HG02763 (cell line): ENCODE measurements around the gene AMPD3.

Experiments used
- ATAC-seq: cut with Tn5 transposase; IDR thresholded peaks from one replicate; pipeline ENCODE4 v1.9.1; 2021; ENCODE audit warnings: mild to moderate bottlenecking, moderate library complexity; ENCODE audit not compliant: unreplicated experiment

AMPD3 gene

GRCh38 chr11:10454878-10455631, at the start of gene AMPD3:
Gene AMPD3 (plus strand): TSS chr11:10455264. CDS start chr11:10461520, 6,256 bp downstream.
- ATAC-seq = no peak

DNA sequence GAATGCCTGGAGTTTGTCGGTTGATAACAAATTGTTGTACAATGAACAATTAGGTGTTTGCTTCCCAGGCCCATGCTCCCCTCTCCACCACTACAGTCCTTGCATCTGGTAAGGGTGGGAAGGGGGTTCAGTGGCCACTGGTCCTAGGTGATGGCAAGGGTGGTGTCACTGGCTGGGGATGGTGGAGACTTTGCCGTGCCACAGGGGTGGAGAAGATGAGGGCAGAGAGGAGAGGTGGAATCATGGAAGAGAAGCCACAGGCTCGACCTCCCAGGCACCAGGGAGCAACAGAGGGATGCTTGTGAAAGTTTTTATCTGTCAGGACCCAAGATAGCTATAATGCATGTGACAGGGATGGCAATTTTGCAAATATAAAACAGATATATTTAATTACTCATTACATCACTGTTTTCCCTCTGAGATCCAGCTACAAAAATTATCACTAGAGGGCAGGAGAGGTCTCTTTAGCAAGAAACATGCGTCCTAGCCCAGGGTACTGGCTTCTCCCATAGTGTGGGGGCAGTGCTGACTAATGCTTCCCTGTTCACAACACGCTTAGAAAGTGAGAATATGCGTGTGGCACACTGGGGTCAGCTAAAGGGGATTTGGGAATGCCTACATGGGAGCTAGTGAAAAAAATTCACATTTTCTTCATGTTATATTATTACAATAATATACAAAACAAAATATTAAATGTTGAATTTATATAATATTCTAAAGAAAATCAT, 49.0 kb upstream of the AMPD3 start:
- ATAC-seq = no peak

DNA sequence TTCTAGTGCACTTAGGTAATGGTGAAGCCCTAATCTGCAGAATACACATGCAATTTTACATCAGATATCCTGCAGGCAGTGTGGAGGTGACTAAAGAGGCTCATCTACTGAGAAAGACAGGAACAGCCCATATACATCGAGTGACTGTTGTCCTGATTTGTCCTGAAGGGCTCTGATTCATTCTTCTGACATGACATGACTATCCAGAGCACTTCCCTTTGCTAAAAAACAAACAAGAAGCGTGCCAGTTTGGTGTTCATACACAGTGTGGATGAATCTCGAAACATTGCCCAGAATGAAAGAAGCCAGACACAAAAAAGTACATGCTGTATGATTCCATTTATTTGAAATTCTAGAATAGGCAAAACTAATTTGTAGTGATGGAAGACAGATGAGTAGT, 48.0 kb upstream of the AMPD3 start:
- no peak for ATAC-seq

DNA sequence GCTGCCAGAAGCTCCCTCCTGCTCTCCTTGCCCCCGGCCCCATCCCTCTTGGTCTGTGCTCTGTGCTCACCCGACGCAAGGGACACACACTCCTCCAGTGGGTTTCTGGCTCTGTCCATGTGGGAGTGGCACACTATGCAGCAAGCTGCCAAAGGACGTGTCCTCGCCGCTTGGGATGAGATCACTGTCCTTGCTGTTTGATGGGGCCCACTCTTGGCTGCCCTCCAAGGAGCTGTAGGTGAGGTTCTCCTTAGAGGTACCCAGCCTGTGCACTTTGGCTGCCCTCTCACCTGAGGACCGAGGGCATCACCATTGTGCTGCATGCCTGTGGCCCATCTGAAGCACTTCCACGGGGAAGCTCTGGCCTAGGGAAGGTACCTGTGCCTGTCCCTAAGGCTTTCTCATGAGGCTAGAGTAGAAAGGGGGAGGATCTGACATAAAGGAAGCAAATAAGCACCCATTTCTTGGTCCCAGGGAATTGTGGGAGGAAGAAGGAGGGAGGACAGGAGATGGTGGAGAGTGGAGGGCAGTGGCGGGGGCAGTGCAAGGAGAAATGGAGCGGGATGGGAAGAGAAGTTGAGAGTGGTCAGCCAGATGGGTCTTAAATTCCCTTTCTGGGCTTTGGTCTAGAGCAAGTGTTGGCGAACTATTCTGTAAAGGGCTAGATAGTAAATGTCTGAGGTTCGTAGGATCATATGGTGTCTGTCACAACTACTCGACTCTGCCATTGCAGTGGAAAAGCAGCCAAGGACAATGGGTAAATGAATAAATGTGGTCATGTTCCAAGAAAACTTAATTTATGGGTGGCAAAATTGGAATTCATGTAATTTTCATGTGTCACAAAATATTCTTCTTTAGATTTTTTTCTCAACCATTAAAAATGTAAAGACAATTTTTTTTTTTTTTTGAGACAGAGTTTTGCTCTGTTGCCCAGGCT, 47.0 kb upstream of the AMPD3 start:
- no peak for ATAC-seq

DNA sequence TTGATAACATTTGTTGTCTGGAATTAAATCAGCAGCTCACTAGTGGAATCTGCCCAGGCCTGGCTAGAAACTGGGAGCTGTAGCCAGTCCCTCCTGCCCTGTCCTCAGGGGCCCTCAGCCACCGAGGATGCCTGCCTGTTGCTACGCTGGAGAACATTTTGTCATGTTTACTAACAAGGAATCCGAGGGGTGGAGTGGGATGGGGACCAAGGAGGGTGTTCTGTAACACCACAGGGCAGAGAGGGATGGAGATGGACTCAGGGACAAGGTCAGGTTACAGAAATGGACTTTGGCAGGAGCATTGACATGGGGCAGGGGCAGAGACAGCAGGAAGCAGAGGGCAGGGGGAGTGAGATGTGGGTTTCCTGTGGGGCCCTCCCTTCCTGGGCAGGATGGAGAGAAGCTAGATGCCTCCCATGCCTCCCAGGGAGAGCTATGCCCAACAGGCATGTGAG, 45.8 kb upstream of the AMPD3 start:
- no peak for ATAC-seq

DNA sequence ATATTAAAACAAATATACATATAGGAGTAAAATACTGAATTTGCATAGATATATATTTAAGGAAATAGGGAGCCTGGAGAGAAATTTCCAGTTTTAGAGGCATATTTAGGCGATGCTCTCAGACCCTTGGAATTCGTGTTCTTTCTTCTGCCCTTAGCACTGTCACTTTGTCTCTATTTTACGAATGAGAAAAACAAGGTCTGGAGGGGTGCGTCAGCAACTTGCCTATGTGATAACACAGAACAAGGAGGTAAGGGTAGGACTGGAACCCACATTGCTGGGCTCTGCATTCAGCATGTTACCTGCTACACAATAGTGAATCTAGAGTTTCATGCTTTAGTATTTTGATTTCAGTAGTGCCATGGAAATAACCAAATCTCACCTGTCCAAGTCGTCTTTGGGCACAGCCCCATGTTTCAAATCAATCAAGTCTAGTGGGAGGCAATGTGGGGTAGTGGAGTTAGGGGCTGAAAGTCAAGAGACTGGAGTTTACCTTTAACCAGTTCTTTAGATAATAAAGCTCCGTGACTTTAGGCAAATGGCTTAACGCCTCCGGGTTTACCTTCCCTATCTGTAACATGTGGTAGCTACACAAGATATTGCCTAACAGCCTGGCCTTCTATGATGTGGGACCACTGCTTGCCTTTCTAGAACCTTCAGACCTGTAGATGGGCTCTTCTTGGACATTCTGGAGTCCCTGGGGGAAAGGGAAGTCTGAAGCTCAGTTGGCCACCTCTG, 44.8 kb upstream of the AMPD3 start:
- no peak for ATAC-seq

DNA sequence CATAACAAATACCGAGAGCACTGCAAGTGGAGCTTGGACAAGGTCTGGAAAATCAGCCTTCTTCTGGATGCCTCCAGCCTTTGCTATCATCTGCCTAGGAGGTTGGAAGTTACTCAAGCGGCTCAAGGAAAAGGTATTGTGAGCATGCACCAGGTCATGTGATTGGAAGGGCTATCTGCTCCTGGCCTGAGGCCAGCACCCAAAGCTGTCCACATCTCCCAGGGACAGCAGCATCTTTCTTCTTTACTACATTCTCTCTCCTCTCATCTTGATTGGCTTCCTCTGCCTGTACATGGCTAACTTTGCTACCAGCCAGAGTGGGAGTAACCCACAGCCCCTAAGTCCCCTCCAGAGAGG, 44.2 kb upstream of the AMPD3 start:
- no peak for ATAC-seq

DNA sequence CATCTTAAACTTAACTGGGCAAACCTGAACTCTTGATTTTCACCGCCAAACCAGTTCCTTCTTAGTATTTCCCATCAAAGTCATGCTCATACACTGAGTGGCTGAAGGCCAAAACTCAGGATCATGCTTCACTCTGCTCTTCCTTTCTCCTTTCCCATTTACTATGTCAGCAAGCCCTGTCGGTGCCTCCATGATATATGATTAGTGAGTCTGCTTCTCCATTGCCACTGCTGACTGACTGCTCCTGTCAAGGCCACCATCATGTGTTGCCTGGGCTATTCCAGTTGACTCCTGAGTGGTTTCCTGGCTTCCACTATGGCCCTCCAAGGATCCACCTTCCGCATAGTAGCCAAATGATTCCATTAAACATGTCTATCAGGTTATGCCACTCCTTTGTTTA, 42.8 kb upstream of the AMPD3 start:
- no peak for ATAC-seq

- no peak for ATAC-seq
Observed at GRCh38 chr11:10413268-10413667, 41.8 kb upstream of the AMPD3 start.

GRCh38 chr11:10414181-10414580, 40.9 kb upstream of the AMPD3 start:
- ATAC-seq = no peak

GRCh38 chr11:10414659-10415058, 40.4 kb upstream of the AMPD3 start:
- no peak for ATAC-seq

- ATAC-seq = no peak
Observed at GRCh38 chr11:10415817-10416392, 39.2 kb upstream of the AMPD3 start.

DNA sequence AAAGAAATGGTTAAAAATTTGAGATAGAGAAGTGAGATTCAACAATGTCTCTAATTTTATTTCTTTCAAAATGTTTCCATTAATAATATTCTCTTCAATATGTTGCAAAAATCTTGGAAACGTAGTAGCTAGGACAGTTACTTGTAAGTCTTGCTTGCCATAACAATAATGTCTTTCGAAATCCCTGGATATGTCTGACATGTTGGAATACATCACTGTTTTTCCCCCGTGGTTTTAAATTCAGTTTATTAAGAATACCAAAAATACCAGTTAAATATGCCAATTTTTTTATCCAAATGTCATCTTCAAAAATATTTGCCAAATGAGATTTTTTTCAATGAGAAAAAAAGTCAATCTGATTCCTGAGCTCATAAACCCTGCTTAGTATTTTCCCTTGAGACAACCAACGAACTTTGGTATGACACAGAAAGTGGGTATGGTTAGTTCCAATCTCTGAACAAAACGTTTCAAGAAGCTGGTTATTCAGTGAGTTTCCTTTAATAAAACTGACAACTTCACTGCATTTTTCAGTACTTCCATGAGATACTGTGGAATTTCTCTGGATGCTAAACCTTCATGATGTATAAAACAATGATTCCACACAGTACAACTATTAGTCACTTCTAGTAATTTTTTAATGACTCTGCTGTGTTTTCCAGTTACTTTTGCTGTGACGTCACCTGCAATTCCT, 36.7 kb upstream of the AMPD3 start:
- ATAC-seq = no peak

DNA sequence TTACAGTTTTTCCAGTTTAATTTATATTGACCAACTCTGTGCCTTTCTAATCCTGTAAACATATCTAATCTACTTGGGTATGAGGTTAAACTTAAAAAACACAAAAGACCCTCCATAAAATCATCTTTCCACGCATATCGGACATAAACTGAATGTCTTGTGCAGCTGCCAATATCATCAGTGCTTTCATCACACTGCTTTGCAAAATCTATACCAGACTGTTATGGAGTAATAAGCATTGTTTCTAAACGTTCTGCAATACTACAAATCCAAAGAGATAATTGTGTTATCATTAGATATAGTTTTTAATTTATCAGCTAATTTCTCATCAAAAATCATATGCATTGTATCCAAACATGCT, 36.1 kb upstream of the AMPD3 start:
- ATAC-seq = no peak

DNA sequence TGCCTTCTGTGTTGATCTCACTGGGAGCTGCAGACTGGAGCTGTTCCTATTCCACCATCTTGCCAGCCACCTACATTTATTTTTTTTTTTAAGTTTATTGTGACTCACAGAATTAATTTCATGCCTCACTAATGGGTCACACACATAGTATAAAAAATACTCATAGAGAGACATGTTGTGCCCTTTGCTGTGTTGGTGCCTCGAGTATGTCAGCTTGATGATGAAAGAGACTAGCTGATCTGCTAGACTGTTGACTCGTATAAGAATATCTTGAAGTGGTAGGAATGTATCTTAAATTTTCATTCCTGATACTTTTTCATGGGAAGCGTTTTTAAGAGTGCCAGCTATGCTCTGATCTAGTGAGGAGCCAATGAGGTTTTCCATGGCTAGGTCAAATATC, 28.6 kb upstream of the AMPD3 start:
- no peak for ATAC-seq

DNA sequence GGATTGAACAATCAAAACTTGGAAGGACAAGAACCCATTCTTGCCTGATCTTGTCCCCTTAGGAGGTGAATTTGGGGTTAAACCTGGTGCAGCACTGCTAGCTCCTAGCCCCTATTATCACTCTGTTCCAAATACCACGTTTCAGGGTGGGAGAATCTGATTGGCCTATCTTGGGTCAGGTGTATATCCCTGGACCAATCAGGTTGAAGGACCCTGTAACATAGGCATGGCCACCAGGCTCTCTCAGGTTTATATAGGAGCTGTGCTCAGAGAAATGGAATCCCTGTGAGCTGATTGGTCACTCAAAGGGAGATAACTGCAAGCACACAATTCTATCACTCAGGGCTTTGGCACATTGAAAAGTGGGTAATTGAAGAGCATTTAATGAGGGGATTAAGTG, 26.6 kb upstream of the AMPD3 start:
- no peak for ATAC-seq

GRCh38 chr11:10429526-10429925, 25.5 kb upstream of the AMPD3 start:
- no peak for ATAC-seq

DNA sequence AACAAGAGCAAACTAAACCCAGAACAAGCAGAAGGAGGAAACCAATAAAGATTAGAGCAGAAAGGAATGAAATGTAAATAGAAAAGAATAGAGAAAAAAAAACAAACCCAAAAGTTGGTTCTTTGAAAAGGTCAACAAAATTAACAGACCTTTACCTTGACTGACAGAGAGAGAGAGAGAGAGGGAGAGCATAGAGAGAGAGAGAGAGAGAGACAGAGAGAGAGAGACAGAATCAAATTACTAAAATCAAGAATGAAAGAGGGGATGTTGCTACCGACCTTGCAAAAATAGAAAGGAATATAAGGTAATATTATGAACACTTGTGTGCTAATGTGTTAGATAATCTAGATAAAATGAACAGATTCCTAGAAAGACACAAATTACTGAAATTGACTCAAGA, 22.6 kb upstream of the AMPD3 start:
- no peak for ATAC-seq

DNA sequence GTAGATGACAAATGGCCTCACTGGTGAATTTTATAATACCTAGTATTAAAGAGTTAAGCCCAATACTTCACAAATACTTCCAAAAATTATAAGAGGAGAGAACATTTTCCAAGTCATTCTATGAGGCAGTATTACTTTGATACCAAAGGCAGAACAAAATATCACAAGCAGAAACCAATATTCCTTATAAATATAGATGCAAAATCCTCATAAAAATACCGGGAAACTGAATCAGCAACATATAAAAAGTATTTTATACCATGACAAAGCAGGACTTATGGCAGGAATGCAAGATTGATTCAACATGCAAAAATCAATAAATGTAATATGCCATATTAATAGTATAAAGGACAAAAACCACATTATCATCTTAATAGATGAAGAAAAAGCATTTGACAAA, 22.1 kb upstream of the AMPD3 start:
- no peak for ATAC-seq

DNA sequence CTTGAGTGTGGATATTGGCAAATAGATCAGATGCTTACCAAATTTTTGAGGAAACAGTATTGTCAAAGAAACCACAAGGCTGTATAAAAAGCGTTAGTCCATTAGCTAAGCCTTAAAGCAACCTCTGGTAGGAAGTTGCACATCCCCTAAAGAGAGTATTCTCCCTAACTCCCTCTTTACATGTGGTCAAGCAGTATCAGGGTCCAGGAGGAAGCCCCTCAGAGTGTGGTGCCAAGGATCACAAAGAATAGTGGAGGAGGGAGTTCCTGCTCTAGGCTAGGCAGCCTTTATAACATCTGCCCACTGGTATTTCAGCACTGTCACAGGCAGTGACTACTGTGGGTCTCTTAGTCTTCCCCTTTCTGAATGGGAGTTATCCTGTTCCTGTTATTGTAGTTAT, 18.8 kb upstream of the AMPD3 start:
- no peak for ATAC-seq
